ENCODE data around the gene DLL3. TPM values are rescaled to one million over a fixed set of nuclear protein-coding genes. Genes with fewer than 3 reads are reported as not detected.
"Not testable (repeated sequence)": the region's sequence is repeated elsewhere in the genome, so short reads cannot be mapped to it uniquely, and the experiment has no call there.

The DLL3 gene
- under 1 TPM; 0.18 to 0.59 (median 0.43) TPM for polyA plus RNA-seq (ENCODE audit: insufficient read depth in 1 of 5, insufficient read length in 5 of 5, low replicate concordance in 1 of 5)
- long read RNA-seq, donor 1, partial matches to known transcripts: 0 of 1 reads
- long read RNA-seq, donor 1, other reads (novel, unspliced or antisense): 0 of 1 reads
- long read RNA-seq, donor 2: 0 reads
- long read RNA-seq, donor 3: 0 reads
- long read RNA-seq, donor 4: 0 reads
- long read RNA-seq, donor 5: 0 reads
- long read RNA-seq, donor 6: 0 reads
- long read RNA-seq, donor 7: 0 reads
- long read RNA-seq, donor 8: 0 reads

DNA sequence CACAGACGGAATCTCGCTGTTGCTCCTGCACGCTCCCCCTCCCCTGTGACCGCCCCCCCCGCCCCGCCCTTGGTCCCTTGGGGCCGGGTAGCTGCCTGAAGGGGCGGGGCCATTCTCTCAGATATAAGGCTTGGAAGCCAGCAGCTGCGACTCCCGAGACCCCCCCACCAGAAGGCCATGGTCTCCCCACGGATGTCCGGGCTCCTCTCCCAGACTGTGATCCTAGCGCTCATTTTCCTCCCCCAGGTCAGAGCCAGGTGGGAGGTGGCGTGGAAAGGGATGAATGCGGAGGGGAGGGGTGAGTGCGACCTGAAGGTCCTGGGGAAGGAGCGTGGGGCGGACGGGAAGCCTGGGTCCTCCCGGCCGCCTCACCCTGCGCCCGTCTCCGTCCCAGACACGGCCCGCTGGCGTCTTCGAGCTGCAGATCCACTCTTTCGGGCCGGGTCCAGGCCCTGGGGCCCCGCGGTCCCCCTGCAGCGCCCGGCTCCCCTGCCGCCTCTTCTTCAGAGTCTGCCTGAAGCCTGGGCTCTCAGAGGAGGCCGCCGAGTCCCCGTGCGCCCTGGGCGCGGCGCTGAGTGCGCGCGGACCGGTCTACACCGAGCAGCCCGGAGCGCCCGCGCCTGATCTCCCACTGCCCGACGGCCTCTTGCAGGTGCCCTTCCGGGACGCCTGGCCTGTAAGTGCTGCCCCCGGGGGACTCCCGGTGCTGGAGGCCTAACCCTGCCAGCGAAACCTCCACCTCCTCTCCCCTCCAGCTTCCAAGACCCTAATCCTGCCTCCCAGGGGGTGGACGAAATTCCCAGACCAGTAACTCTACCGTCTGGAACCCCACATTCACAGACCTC lies at the start of gene DLL3:
Gene DLL3 (plus strand): TSS at position 150 of the 845 bp plus-strand sequence. CDS start 28 bp downstream, at position 178.
- no peak for DNase-seq

GRCh38 chr19:39449116-39449797 lies 49.5 kb upstream of the DLL3 start:
- no peak for DNase-seq

GRCh38 chr19:39451257-39451656 lies 47.5 kb upstream of the DLL3 start:
- DNase-seq: not testable (repeated sequence)

DNA sequence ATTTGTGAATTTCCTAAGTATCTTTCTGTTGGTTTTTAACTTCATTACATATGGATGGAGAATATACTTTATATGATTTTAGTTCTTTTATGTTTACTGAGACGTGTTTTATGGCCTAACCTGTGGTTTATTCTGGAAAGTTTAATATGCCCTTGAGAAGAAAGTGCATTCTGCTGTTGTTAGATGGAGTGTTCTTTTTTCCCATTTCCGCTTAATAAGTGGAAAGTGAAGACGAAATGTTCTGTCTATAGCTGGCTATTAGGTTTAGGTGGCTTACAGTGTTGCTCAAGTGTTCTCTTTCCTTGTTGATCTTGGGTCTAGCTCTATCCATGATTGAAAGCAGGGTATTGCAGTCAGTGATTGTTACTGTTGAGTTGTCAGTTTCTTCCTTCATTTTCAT lies 35.3 kb upstream of the DLL3 start:
- DNase-seq: no peak

- DNase-seq: no peak
Observed at GRCh38 chr19:39465956-39466747, 32.6 kb upstream of the DLL3 start.

- DNase-seq: no peak
Observed at GRCh38 chr19:39467941-39468340, 30.8 kb upstream of the DLL3 start.

- no peak for DNase-seq
Observed at GRCh38 chr19:39469036-39469435, 29.7 kb upstream of the DLL3 start.

DNA sequence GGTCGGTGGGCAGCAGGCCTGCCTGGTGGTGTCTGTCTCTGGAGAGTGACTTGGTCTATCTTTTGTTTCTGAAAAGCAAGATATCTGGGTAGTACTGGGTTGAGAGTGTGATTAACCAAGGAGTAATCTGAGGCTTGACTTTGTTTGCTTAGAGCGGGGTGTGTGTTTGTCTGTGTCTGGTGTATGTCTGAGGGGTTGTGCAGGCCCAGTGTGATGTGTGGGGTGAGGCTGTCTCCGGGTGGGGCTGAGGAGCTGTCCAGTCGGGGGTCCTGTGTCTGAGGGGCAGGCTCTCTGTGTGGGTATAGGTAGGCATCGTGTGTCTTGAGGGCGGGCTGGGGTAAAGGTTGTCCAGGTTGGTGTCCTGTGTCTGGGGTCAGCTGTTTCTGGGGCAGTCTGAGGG lies 29.2 kb upstream of the DLL3 start:
- no peak for DNase-seq

DNA sequence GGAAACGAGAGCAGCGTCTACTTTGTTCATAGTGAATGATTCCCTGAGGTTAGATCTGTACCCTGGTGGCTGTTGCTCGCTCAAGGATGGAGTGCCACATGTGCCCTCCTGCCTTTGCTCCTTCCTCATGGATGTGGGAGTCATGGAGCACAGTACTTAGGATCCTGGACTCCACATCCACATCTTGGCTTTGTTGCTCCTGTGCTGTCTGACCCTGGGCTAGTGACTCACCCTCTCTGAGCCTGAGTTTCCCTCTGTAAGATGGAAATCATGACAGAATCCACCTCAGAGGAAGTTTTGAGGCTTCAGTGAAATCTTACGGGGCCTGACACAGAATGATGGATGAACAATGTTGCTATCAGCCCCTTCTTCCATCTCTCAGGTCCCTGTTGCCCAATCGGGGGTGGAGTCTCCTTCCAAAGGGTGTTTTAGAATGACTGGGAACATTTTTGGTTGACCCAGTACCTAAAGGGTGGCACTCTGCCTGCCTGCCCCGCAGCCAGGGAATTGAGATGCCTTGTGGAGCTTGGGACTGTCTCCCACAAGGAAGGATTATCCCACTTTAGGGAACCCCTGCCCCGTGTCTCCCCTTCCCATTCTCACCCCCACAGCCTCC lies 27.9 kb upstream of the DLL3 start:
- no peak for DNase-seq

- no peak for DNase-seq
Observed at GRCh38 chr19:39471756-39472536, 26.8 kb upstream of the DLL3 start.

GRCh38 chr19:39472746-39473442 lies 25.9 kb upstream of the DLL3 start:
- no peak for DNase-seq

DNA sequence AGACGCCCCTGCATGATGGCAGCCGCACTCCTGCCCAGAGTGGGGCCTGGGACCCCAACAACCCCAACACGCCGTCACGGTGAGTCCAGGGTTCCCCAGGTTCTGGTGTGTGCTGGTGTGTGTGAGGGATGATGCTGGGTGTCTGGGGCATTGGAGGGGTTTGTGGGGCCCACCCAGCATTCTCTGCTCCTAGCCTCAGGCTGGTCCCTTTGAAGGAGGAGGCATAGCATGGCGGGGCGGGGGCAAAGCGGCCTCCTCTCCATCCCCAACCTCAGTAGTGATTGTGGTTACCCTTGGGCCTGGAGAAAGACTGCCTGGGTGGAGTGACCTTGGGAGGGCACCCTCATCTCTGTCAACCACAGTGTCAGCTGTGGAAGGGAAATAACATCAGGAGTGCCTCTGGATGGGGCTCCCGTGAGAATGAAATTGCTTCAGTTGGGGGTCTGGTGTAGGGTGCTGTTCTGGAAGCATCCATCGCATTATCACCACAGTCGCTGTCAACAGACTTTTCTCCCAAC lies 25.2 kb upstream of the DLL3 start:
- no peak for DNase-seq

- DNase-seq: peak in 1 of 2 donors; percentile 36
Observed at GRCh38 chr19:39474139-39474620, 24.6 kb upstream of the DLL3 start.

GRCh38 chr19:39475748-39476147 lies 23.0 kb upstream of the DLL3 start:
- no peak for DNase-seq

DNA sequence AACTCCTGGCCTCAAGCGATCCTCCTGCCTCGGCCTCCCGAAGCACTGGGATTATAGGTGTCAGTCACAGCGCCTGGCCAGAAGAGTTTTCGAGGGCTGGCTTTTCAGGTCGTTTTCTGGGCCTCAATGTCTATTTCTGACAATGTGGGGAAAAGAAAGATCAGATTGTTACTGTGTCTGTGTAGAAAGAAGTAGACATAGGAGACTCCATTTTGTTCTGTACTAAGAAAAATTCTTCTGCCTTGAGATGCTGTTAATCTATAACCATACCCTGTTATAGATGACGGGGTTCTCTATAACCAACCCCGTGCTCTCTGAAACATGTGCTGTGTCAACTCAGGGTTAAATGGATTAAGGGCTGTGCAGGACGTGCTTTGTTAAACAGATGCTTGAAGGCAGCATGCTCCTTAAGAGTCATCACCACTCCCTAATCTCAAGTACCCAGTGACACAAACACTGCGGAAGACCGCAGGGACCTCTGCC lies 19.4 kb upstream of the DLL3 start:
- DNase-seq: not testable (repeated sequence)

GRCh38 chr19:39479916-39480315 lies 18.8 kb upstream of the DLL3 start:
- DNase-seq: no peak

DNA sequence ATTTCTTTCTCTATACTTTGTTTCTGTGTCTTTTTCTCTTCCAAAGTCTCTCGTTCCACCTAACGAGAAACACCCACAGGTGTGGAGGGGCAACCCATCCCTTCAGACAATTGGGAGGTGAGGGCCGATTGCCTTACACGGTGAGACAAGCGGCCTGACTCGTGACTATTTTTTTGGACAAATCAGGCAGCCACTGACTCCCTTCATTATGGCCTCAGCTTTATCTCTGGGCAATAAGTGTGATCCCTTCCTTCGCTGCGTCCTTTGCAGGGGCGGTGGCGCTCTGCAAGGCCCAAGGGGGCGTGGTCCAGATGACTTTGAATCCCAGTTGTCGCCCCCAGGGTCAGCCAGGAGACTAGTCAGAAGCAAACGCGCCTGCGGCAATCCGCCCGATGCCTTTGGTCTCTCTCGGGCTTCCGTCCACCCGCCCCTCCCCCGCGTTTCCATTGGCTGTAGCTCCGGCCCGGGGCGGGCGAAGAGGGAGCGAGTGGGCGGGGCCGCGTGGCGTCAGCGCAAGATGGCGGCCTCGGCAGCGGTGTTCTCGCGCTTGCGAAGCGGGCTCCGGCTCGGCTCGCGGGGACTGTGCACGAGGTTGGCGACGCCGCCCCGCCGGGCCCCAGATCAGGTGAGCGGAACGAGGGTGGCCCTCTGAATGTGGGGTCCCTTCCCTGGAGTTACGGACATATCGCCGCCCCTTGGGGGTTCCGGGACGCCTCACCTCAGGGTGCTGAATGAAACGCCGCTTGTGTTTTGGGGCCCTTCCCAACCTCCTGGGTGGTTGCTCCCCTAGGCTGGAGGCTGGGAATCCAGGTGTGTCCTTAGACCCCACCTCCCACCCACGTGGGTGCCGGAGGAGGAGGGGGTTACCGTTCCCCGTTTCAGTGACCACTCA lies 18.2 kb upstream of the DLL3 start, which contains the start of gene TIMM50:
Gene TIMM50 (plus strand): TSS at position 502 of the 892 bp plus-strand sequence. CDS start 16 bp downstream, at position 518.
- peak; percentile 93 to 94 for DNase-seq

GRCh38 chr19:39481229-39481545 lies 17.6 kb upstream of the DLL3 start:
- DNase-seq: no peak
